Neural cell (in vitro differentiated cells): Measurements from ENCODE around the gene HMOX2. TPM values are rescaled to one million over a fixed set of nuclear protein-coding genes. Genes with fewer than 3 reads are reported as not detected.

ENCODE experiments used
- H2AFZ ChIP-seq: fragments of 200-600, 300-800 bp; sonication (generic), shearing (Covaris generic); 2 replicates; pipeline ENCODE4 v1.6.0; 2014; ENCODE audit warnings: low read depth, mild to moderate bottlenecking, antibody characterized with exemption, low read length, moderate library complexity
- H3F3A ChIP-seq: fragments of 200-600 bp; shearing (Covaris generic); 2 replicates; pipeline ENCODE4 v1.6.1; 2016; ENCODE audit warnings: mild to moderate bottlenecking, moderate library complexity, mixed read lengths, antibody characterized with exemption, low read length; ENCODE audit not compliant: insufficient read depth, poor library complexity, severe bottlenecking
- H3K27ac ChIP-seq: fragments of 200-600, 300-800 bp; sonication (generic), shearing (Covaris generic); 2 replicates; pipeline ENCODE4 v1.5.1; 2014; ENCODE audit warnings: mild to moderate bottlenecking, low read length, moderate library complexity
- H3K27me3 ChIP-seq: fragments of 300-800, 200-600 bp; sonication (generic), shearing (Covaris generic); 2 replicates; pipeline ENCODE4 v1.6.0; 2014; ENCODE audit warnings: mild to moderate bottlenecking, low read depth, low read length, moderate library complexity; ENCODE audit not compliant: insufficient read depth
- H3K36me3 ChIP-seq: fragments of 300-800, 200-600 bp; sonication (generic), shearing (Covaris generic); 2 replicates; pipeline ENCODE4 v1.5.1; 2014; ENCODE audit warnings: mild to moderate bottlenecking, antibody characterized with exemption, low read length, moderate library complexity; ENCODE audit not compliant: insufficient read depth
- H3K4me2 ChIP-seq: fragments of 300-800, 200-600 bp; sonication (generic), shearing (Covaris generic); 2 replicates; pipeline ENCODE4 v1.6.0; 2014; ENCODE audit warnings: mild to moderate bottlenecking, low read length
- H3K4me3 ChIP-seq: fragments of 300-800, 200-600 bp; sonication (generic), shearing (Covaris generic); 2 replicates; pipeline ENCODE4 v1.5.1; 2014; ENCODE audit warnings: mild to moderate bottlenecking, low read length, moderate library complexity
- H3K79me2 ChIP-seq: fragments of 200-600 bp; shearing (Covaris generic); replicated peaks from 2 replicates; pipeline ENCODE4 v1.6.0; 2014; ENCODE audit warnings: mild to moderate bottlenecking, low read length, moderate library complexity; ENCODE audit not compliant: insufficient read depth
- H3K9ac ChIP-seq: fragments of 300-800, 200-600 bp; sonication (generic), shearing (Covaris generic); 2 replicates; pipeline ENCODE4 v1.6.1; 2016; ENCODE audit warnings: mild to moderate bottlenecking, low read length, mixed read lengths
- H3K9me2 ChIP-seq: fragments of 200-600 bp; shearing (Covaris generic); 2 replicates; pipeline ENCODE4 v1.6.1; 2016; ENCODE audit warnings: mild to moderate bottlenecking, low read length, mixed read lengths; ENCODE audit not compliant: insufficient read depth
- H3K9me3 ChIP-seq: fragments of 200-600, 300-800 bp; sonication (generic), shearing (Covaris generic); 2 replicates; pipeline ENCODE4 v1.6.1; 2016; ENCODE audit warnings: mild to moderate bottlenecking, mixed run types, low read length, moderate library complexity, mixed read lengths
- H4K20me1 ChIP-seq: fragments of 200-600 bp; shearing (Covaris generic); 2 replicates; pipeline ENCODE4 v1.6.1; 2016; ENCODE audit warnings: mild to moderate bottlenecking, mixed run types; ENCODE audit not compliant: insufficient read depth
- EP300 ChIP-seq: fragments of 450-650 bp; conservative IDR thresholded peaks from 2 replicates; pipeline ENCODE4 v1.6.1; 2014; ENCODE audit warnings: antibody characterized with exemption, mild to moderate bottlenecking, moderate library complexity; ENCODE audit not compliant: poor library complexity, severe bottlenecking
- EZH2 ChIP-seq: fragments of 200-600, 300-800 bp; shearing (Covaris generic), sonication (generic); IDR thresholded peaks from 2 replicates; pipeline ENCODE4 v1.6.1; 2014; ENCODE audit warnings: antibody characterized with exemption, low read length, borderline replicate concordance, mild to moderate bottlenecking; ENCODE audit not compliant: insufficient read depth, poor library complexity, severe bottlenecking
- MXI1 ChIP-seq: fragments of 450-650 bp; conservative IDR thresholded peaks from 2 replicates; pipeline ENCODE4 v1.6.1; 2014; ENCODE audit warnings: antibody characterized with exemption, mild to moderate bottlenecking; ENCODE audit not compliant: poor library complexity, severe bottlenecking
- POLR2AphosphoS5 ChIP-seq: IDR thresholded peaks from 2 replicates; pipeline ENCODE4 v1.6.1; 2012
- RAD21 ChIP-seq: fragments of 450-650 bp; conservative IDR thresholded peaks from 2 replicates; pipeline ENCODE4 v1.6.1; 2014; ENCODE audit warnings: antibody characterized with exemption, mild to moderate bottlenecking, moderate library complexity
- SMC3 ChIP-seq: fragments of 450-650 bp; conservative IDR thresholded peaks from 2 replicates; pipeline ENCODE4 v1.6.1; 2014; ENCODE audit warnings: antibody characterized with exemption, mild to moderate bottlenecking, moderate library complexity; ENCODE audit not compliant: poor library complexity
- TAF1 ChIP-seq: IDR thresholded peaks from 2 replicates; pipeline ENCODE4 v1.6.1; 2012; ENCODE audit warnings: low read depth
- polyA plus RNA-seq: library from polyadenylated mRNA; depleted of rRNA; stranded (reverse); fragments of >200 nt; gene quantifications from 2 replicates; pipeline ENCODE4 v1.2.3, GENCODE V29; 2014
- TF ChIP-seq, protein P1 (sequence below): fragments of 450-650 bp; IDR thresholded peaks from 2 replicates; pipeline ENCODE4 v1.5.1; 2014; ENCODE audit warnings: antibody characterized with exemption, mild to moderate bottlenecking, moderate library complexity; ENCODE audit not compliant: poor library complexity, severe bottlenecking
- TF ChIP-seq, protein P2 (sequence below): IDR thresholded peaks from 2 replicates; pipeline ENCODE4 v1.6.1; 2012; ENCODE audit warnings: borderline replicate concordance

The HMOX2 gene
- polyA plus RNA-seq, 1 donor from 2014 or later = 79.4 TPM

DNA sequence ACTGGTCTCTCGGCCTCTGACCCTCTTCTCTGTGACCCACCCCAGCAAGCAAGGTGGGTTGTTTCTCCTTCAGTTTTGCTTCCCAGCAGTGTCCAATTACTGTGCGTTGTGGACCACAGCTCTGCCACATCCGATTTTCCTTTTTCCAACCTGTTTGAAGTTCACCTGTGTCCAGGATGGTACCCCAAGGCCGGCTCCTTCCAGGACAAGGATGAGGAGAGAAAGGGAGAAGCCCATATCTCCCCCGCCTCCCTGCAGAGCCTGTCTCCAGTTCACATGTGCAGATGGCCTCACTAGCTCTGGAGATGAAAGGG lies 15.3 kb upstream of the HMOX2 start:
- Histone ChIP-seq H3K36me3 (no peaks in the 10 kb centered on the region), H3K9me3 (no peaks in the 10 kb centered on the region), H4K20me1 (no peaks in the 10 kb centered on the region), H3K9me2 (no peaks in the 10 kb centered on the region), H3K4me2 (no peak overlapping the region), H3K27me3 (no peaks in the 10 kb centered on the region), H3F3A (no peaks in the 10 kb centered on the region), H3K4me3 (no peak overlapping the region), H3K9ac (no peak overlapping the region), H3K27ac (no peak overlapping the region), H3K79me2 (no peaks in the 10 kb centered on the region), H2AFZ (no peak overlapping the region)
- TF ChIP-seq, protein P1, sequence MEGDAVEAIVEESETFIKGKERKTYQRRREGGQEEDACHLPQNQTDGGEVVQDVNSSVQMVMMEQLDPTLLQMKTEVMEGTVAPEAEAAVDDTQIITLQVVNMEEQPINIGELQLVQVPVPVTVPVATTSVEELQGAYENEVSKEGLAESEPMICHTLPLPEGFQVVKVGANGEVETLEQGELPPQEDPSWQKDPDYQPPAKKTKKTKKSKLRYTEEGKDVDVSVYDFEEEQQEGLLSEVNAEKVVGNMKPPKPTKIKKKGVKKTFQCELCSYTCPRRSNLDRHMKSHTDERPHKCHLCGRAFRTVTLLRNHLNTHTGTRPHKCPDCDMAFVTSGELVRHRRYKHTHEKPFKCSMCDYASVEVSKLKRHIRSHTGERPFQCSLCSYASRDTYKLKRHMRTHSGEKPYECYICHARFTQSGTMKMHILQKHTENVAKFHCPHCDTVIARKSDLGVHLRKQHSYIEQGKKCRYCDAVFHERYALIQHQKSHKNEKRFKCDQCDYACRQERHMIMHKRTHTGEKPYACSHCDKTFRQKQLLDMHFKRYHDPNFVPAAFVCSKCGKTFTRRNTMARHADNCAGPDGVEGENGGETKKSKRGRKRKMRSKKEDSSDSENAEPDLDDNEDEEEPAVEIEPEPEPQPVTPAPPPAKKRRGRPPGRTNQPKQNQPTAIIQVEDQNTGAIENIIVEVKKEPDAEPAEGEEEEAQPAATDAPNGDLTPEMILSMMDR = no peak
- TF ChIP-seq MXI1 (no peak), SMC3 (no peak), POLR2AphosphoS5 (no peak), EP300 (no peak), EZH2 (no peak), TAF1 (no peak), RAD21 (no peak)
- TF ChIP-seq, protein P2, sequence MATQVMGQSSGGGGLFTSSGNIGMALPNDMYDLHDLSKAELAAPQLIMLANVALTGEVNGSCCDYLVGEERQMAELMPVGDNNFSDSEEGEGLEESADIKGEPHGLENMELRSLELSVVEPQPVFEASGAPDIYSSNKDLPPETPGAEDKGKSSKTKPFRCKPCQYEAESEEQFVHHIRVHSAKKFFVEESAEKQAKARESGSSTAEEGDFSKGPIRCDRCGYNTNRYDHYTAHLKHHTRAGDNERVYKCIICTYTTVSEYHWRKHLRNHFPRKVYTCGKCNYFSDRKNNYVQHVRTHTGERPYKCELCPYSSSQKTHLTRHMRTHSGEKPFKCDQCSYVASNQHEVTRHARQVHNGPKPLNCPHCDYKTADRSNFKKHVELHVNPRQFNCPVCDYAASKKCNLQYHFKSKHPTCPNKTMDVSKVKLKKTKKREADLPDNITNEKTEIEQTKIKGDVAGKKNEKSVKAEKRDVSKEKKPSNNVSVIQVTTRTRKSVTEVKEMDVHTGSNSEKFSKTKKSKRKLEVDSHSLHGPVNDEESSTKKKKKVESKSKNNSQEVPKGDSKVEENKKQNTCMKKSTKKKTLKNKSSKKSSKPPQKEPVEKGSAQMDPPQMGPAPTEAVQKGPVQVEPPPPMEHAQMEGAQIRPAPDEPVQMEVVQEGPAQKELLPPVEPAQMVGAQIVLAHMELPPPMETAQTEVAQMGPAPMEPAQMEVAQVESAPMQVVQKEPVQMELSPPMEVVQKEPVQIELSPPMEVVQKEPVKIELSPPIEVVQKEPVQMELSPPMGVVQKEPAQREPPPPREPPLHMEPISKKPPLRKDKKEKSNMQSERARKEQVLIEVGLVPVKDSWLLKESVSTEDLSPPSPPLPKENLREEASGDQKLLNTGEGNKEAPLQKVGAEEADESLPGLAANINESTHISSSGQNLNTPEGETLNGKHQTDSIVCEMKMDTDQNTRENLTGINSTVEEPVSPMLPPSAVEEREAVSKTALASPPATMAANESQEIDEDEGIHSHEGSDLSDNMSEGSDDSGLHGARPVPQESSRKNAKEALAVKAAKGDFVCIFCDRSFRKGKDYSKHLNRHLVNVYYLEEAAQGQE = no peak

DNA sequence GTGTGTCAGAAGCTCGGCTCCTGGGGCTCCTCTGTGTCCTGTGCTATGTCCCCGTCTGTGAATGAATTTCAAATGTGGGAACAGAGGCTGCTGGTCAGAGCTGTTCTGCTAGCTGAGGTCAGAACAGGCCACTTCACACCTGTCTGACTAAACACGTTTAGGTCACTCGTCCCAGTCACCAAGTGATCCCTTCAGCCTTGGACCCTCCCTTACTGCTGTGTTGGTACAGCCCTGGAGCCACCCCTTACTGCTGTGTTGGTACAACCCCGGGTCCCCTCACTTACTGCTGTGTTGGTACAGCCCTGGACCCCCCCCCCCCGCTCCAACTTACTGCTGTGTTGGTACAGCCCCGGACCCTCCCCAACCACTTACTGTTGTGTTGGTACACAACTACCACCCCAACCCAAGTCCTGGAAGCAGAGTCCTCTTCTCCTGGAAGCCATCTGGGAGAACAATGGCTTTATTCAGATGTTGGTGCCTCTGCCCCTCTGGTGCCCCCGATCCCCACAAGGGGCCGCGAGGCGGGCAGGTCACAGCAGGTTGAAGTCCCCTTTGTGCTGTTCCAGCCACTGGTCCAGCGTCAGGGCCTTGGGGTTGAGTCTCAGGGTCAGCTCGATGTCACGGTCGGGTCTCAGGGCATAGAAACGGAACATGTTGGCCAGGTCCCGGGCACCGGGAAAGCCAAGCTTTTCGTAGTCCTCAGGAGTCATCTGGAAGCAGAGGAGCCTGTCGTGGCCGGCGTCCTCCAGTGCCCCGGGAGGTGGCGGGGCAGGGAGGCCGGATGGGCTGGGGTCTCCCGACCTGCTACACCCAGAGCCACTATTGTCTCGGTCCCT lies 14.7 kb upstream of the HMOX2 start:
- Histone ChIP-seq H3K4me3 (no peak overlapping the region), H3K9ac (no peak overlapping the region), H3K36me3 (no peaks in the 10 kb centered on the region)

More for the DNA sequence above, 14.7 kb upstream of the HMOX2 start:
- no peaks in the 10 kb centered on the region for H3F3A ChIP-seq
- H3K9me2 ChIP-seq = no peaks in the 10 kb centered on the region
- no peak overlapping the region for H2AFZ ChIP-seq
- TF ChIP-seq EP300 = no peak
- TF ChIP-seq, protein P1 = no peak
- TF ChIP-seq MXI1 = no peak
- TF ChIP-seq RAD21 = no peak
- no peak for TF ChIP-seq EZH2
- TF ChIP-seq SMC3 = no peak
- TF ChIP-seq TAF1 = no peak
- TF ChIP-seq, protein P2 = no peak
- TF ChIP-seq POLR2AphosphoS5 = no peak
- no peaks in the 10 kb centered on the region for H3K9me3 ChIP-seq
- no peaks in the 10 kb centered on the region for H3K79me2 ChIP-seq
- H3K27ac ChIP-seq = no peak overlapping the region
- H4K20me1 ChIP-seq = no peaks in the 10 kb centered on the region
- no peaks in the 10 kb centered on the region for H3K27me3 ChIP-seq
- no peak overlapping the region for H3K4me2 ChIP-seq
